A673 (cell line): Measurements from ENCODE around the gene RNU2-63P. TPM values are rescaled to one million over a fixed set of nuclear protein-coding genes. Genes with fewer than 3 reads are reported as not detected.
"Not testable (repeated sequence)": the region's sequence is repeated elsewhere in the genome, so short reads cannot be mapped to it uniquely, and the experiment has no call there.

Source experiments
- BruUV-seq: library from RNA; stranded (reverse); fragments of 400-500 nt; replicated peaks from 2 replicates; lab custom pipeline; 2021; lab: Mats Ljungman, UMichigan
- CTCF ChIA-PET: fragments of 300-600 bp; sonication (Branson Sonifier 250); formaldehyde crosslinking; loops from one replicate; lab custom pipeline; 2022; ENCODE audit warnings: antibody characterized with exemption; lab: Charles Lee
- POLR2A ChIA-PET: fragments of 300-600 bp; sonication (Branson Sonifier 250); formaldehyde crosslinking; loops from one replicate; lab custom pipeline; 2022; ENCODE audit warnings: antibody characterized with exemption; ENCODE audit not compliant: low non-redundant PET; lab: Charles Lee
- DNase-seq: peaks from one replicate; pipeline ENCODE4 v3.0.0-alpha.2; 2015; ENCODE audit warnings: low spot score
- H3K27ac ChIP-seq: fragments of 200-600 bp; sonication (generic); 2 replicates; pipeline ENCODE4 v1.5.1; 2016; ENCODE audit warnings: mixed run types, low read depth, mild to moderate bottlenecking, mixed read lengths, antibody characterized with exemption, low read length; ENCODE audit not compliant: poor library complexity, severe bottlenecking
- H3K27me3 ChIP-seq: fragments of 200-600 bp; sonication (generic); replicated peaks from 2 replicates; pipeline ENCODE4 v1.6.1; 2017; ENCODE audit warnings: mixed run types, low read depth, mild to moderate bottlenecking, mixed read lengths, antibody characterized with exemption, low read length; ENCODE audit not compliant: insufficient read depth, poor library complexity
- H3K36me3 ChIP-seq: fragments of 200-600 bp; sonication (generic); 2 replicates; pipeline ENCODE4 v1.6.1; 2016; ENCODE audit warnings: mixed run types, mild to moderate bottlenecking, mixed read lengths, antibody characterized with exemption, low read length; ENCODE audit not compliant: insufficient read depth, poor library complexity, severe bottlenecking
- H3K4me1 ChIP-seq: fragments of 200-600 bp; sonication (generic); 2 replicates; pipeline ENCODE4 v1.6.1; 2017; ENCODE audit warnings: mixed run types, mild to moderate bottlenecking, mixed read lengths, antibody characterized with exemption, low read length; ENCODE audit not compliant: insufficient read depth, poor library complexity, severe bottlenecking
- H3K4me3 ChIP-seq: fragments of 200-600 bp; sonication (generic); 2 replicates; pipeline ENCODE4 v1.5.1; 2016; ENCODE audit warnings: low read depth, mixed run types, mild to moderate bottlenecking, mixed read lengths, low read length; ENCODE audit not compliant: poor library complexity, severe bottlenecking
- H3K9me3 ChIP-seq: fragments of 200-600 bp; sonication (generic); 2 replicates; pipeline ENCODE4 v1.6.1; 2016; ENCODE audit warnings: mixed run types, low read depth, mild to moderate bottlenecking, mixed read lengths, antibody characterized with exemption, low read length; ENCODE audit not compliant: poor library complexity, severe bottlenecking
- CTCF ChIP-seq: fragments of 300-800, 200-600 bp; sonication (generic); conservative IDR thresholded peaks from 2 replicates; pipeline ENCODE4 v1.5.1; 2017; ENCODE audit warnings: low read depth, mild to moderate bottlenecking, antibody characterized with exemption, low read length, moderate library complexity, mixed read lengths
- EZH2 ChIP-seq: fragments of 200-600 bp; sonication (generic); IDR thresholded peaks from 2 replicates; pipeline ENCODE4 v1.6.1; 2017; ENCODE audit warnings: borderline replicate concordance, low read depth, mild to moderate bottlenecking, mixed read lengths, antibody characterized with exemption, low read length; ENCODE audit not compliant: poor library complexity, severe bottlenecking
- intact Hi-C: fragments of 100-400 bp; cut with micrococcal nuclease; formaldehyde crosslinking; loops from one replicate; pipeline ENCODE4 v1.10.0; 2022; ENCODE audit not compliant: unreplicated experiment
- total RNA-seq: library from RNA; stranded (reverse); gene quantifications from 2 replicates; pipeline ENCODE4 v1.2.3, GENCODE V29; 2021

Gene RNU2-63P
- total RNA-seq, 1 experiment from 2014 or later, result 11.4 TPM

- H3K36me3 ChIP-seq, result no peaks in the 10 kb centered on the region
- no peak for DNase-seq
- POLR2A ChIA-PET, result interaction anchor here (0.7 kb wide), 1 partner anchor 519 kb away, joined by 3 read pairs; no protein-coding TSS in a partner anchor
- no TSS peak for BruUV-seq
- CTCF ChIA-PET, result interaction anchor here (0.6 kb wide), 1 partner anchor 1484 kb away, joined by 3 read pairs; no protein-coding TSS in a partner anchor
- H3K27me3 ChIP-seq, result no peaks in the 10 kb centered on the region
- H3K4me3 ChIP-seq, result no peak overlapping the region
- H3K9me3 ChIP-seq, result no peaks in the 10 kb centered on the region
- no peak for TF ChIP-seq CTCF
- no peak for TF ChIP-seq EZH2
- intact Hi-C loops, result no loop called here
- no peaks in the 10 kb centered on the region for H3K4me1 ChIP-seq
- no peak overlapping the region for H3K27ac ChIP-seq
These were observed 14.0 kb downstream of the RNU2-63P start for GRCh38 chr2:88002359-88002707.

DNA sequence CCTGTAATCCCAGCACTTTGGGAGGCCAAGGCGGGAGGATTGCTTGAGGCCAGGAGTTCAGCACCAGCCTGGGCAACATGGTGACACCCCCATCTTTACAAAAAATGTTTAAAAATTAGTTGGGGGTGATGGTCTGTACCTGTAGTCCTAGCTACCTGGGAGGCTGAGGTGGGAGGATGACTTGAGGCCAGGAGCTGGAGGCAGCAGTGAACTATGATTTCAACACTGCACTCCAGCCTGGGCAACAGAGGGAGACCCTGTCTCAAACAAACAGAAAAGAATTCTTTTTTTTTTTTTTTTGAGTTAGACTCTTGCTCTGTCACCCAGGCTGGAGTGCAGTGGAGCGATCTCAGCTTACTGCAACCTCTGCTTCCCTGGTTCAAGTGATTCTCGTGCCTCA, 15.9 kb downstream of the RNU2-63P start:
- BruUV-seq, H3K27me3 ChIP-seq, H3K27ac ChIP-seq, H3K4me1 ChIP-seq, intact Hi-C loops, H3K9me3 ChIP-seq, H3K36me3 ChIP-seq, CTCF ChIA-PET, DNase-seq, POLR2A ChIA-PET, H3K4me3 ChIP-seq: not testable (repeated sequence)

- H3K27me3 ChIP-seq, result no peaks in the 10 kb centered on the region
- no peak overlapping the region for H3K4me3 ChIP-seq
- no peaks in the 10 kb centered on the region for H3K4me1 ChIP-seq
- ChIA-PET CTCF (no interaction called here), POLR2A (no interaction called here)
- H3K9me3 ChIP-seq, result no peaks in the 10 kb centered on the region
- intact Hi-C loops, result no loop called here
- no peaks in the 10 kb centered on the region for H3K36me3 ChIP-seq
- H3K27ac ChIP-seq, result no peak overlapping the region
- DNase-seq, result no peak
- TF ChIP-seq CTCF, result no peak
- TF ChIP-seq EZH2, result no peak
- BruUV-seq, result no TSS peak
These were observed 19.8 kb downstream of the RNU2-63P start for GRCh38 chr2:87996570-87996969.

GRCh38 chr2:87995756-87996155, 20.6 kb downstream of the RNU2-63P start:
- no peak overlapping the region for H3K27ac ChIP-seq
- no TSS peak for BruUV-seq
- no peaks in the 10 kb centered on the region for H3K4me1 ChIP-seq
- intact Hi-C loops, result no loop called here
- POLR2A ChIA-PET, result no interaction called here
- H3K36me3 ChIP-seq, result no peaks in the 10 kb centered on the region
- no peaks in the 10 kb centered on the region for H3K27me3 ChIP-seq
- TF ChIP-seq EZH2 (no peak), CTCF (no peak)
- CTCF ChIA-PET, result no interaction called here
- H3K9me3 ChIP-seq, result no peaks in the 10 kb centered on the region
- DNase-seq, result no peak
- H3K4me3 ChIP-seq, result no peak overlapping the region

DNA sequence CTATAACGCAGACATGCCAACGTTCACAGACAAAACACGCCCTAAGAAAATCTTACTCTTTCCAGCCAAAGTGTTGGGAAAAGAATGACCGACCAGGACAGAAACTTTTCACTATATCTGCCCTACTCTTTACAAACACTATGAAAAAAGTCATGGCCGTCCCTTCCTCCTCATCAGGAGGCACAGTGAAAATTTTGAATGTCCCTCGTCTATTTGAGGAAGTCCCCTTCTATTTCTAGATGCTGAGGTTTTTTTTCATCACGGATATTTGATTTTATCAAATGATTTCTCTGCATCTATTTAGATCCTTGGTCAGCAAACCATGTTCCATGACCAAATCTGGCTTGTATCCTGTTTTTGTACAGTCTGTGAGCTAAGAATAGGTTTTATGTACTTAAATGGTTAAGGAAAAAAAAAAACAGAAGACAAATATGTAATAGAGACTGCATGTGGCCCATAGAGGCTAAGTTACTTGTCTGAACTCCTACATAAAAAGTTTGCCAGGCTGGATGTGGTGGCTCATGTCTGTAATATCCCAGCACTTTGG, 22.0 kb downstream of the RNU2-63P start:
- DNase-seq, intact Hi-C loops, POLR2A ChIA-PET, H3K4me1 ChIP-seq, H3K27ac ChIP-seq, CTCF ChIA-PET, H3K27me3 ChIP-seq, H3K4me3 ChIP-seq, BruUV-seq, H3K36me3 ChIP-seq, H3K9me3 ChIP-seq: not testable (repeated sequence)
